RPMI8226 (cell line): ENCODE data around the gene TMEM163.

ENCODE experiments used
- DNase-seq: peaks from one replicate; pipeline ENCODE4 v3.0.0-alpha.2; 2015

TMEM163 gene

GRCh38 chr2:134425724-134426496 lies 292.9 kb downstream of the TMEM163 start:
- DNase-seq: no peak

GRCh38 chr2:134421556-134422328 lies 297.1 kb downstream of the TMEM163 start:
- DNase-seq: no peak

GRCh38 chr2:134420920-134421319 lies 297.9 kb downstream of the TMEM163 start:
- no peak for DNase-seq

- DNase-seq: no peak
Measured at GRCh38 chr2:134420259-134420658, 298.5 kb downstream of the TMEM163 start.

- no peak for DNase-seq
Measured at GRCh38 chr2:134417968-134418582, 300.7 kb downstream of the TMEM163 start.

- DNase-seq: no peak
Measured at GRCh38 chr2:134416637-134417036, 302.2 kb downstream of the TMEM163 start.

GRCh38 chr2:134416018-134416417 lies 302.8 kb downstream of the TMEM163 start:
- no peak for DNase-seq

GRCh38 chr2:134413912-134414311 lies 304.9 kb downstream of the TMEM163 start:
- DNase-seq: no peak

GRCh38 chr2:134413430-134413829 lies 305.4 kb downstream of the TMEM163 start:
- DNase-seq: no peak

GRCh38 chr2:134412639-134412999 lies 306.2 kb downstream of the TMEM163 start:
- DNase-seq: no peak

- DNase-seq: peak; percentile 55
Measured at GRCh38 chr2:134411828-134412638, 306.8 kb downstream of the TMEM163 start.

- no peak for DNase-seq
Measured at GRCh38 chr2:134411279-134411827, 307.4 kb downstream of the TMEM163 start.

GRCh38 chr2:134410831-134411231 lies 308.0 kb downstream of the TMEM163 start:
- no peak for DNase-seq

GRCh38 chr2:134410006-134410405 lies 308.8 kb downstream of the TMEM163 start:
- no peak for DNase-seq

GRCh38 chr2:134408791-134409190 lies 310.0 kb downstream of the TMEM163 start:
- no peak for DNase-seq

GRCh38 chr2:134408386-134408785 lies 310.4 kb downstream of the TMEM163 start:
- no peak for DNase-seq

- DNase-seq: no peak
Measured at GRCh38 chr2:134407154-134407890, 311.5 kb downstream of the TMEM163 start.

- DNase-seq: no peak
Measured at GRCh38 chr2:134406736-134407135, 312.1 kb downstream of the TMEM163 start.

- DNase-seq: no peak
Measured at GRCh38 chr2:134406311-134406710, 312.5 kb downstream of the TMEM163 start.
